ENCODE measurements around the gene PDXP. TPM values are rescaled to one million over a fixed set of nuclear protein-coding genes. Genes with fewer than 3 reads are reported as not detected.

PDXP gene
- total and polyA plus RNA-seq, 4 donors: 23.4 to 42.2 (median 28.5) TPM

- peaks cover 4 to 44% (median 25%) of the 10 kb centered on the region in 4 donors for H3K4me1 ChIP-seq (ENCODE audit: control insufficient read depth in 4 of 4, insufficient read depth in 4 of 4, low read length in 3 of 4)
- peak overlapping the region in 1 of 2 donors; percentile 33 for H3K27ac ChIP-seq (ENCODE audit: low read depth in 1 of 2, low read length in 2 of 2)
- peaks cover 0 to 8% (median 1%) of the 10 kb centered on the region in 4 donors for H3K36me3 ChIP-seq (ENCODE audit: control insufficient read depth in 4 of 4, insufficient read depth in 3 of 4, low read depth in 1 of 4, low read length in 3 of 4)
- DNase-seq (ENCODE audit: low spot score): no peak
- peak overlapping the region in 1 of 2 donors; percentile 94 for H3K9ac ChIP-seq (ENCODE audit: low read depth in 1 of 2, low read length in 2 of 2)
- TF ChIP-seq RAD21 (IDR thresholded peaks at IDR 0.05) (no peak), GABPA (IDR thresholded peaks at IDR 0.05 in 1 of 2, conservative IDR thresholded peaks at IDR 0.05 in 1 of 2) (no peak), YY1 (IDR thresholded peaks at IDR 0.05) (no peak), REST (IDR thresholded peaks at IDR 0.05) (no peak), FOXA1 (IDR thresholded peaks at IDR 0.05) (no peak), MAX (IDR thresholded peaks at IDR 0.05) (no peak), FOXA2 (IDR thresholded peaks at IDR 0.05) (no peak), JUND (IDR thresholded peaks at IDR 0.05) (no peak), EGR1 (IDR thresholded peaks at IDR 0.05; ENCODE audit: low read depth in 2 of 2) (no peak), SP1 (IDR thresholded peaks at IDR 0.05) (no peak), TAF1 (conservative IDR thresholded peaks at IDR 0.05) (no peak)
- H3K27me3 ChIP-seq (ENCODE audit: control insufficient read depth in 4 of 4, insufficient read depth in 4 of 4, low read length in 3 of 4): no peaks in the 10 kb centered on the region
- no peak overlapping the region for H3K4me3 ChIP-seq (ENCODE audit: low read depth in 1 of 3, low read length in 3 of 3)
- 84% methylated on average over 15 of the region's 15 CpGs for WGBS
- H3K9me3 ChIP-seq (ENCODE audit: control insufficient read depth in 4 of 4, low read length in 3 of 4): no peaks in the 10 kb centered on the region
Measured at GRCh38 chr22:37610480-37611129, 47.9 kb upstream of the PDXP start.

- H3K27ac ChIP-seq (ENCODE audit: low read depth in 1 of 2, low read length in 2 of 2): peak overlapping the region in 1 of 2 donors; percentile 33
- no peaks in the 10 kb centered on the region for H3K27me3 ChIP-seq (ENCODE audit: control insufficient read depth in 4 of 4, insufficient read depth in 4 of 4, low read length in 3 of 4)
- no peaks in the 10 kb centered on the region for H3K9me3 ChIP-seq (ENCODE audit: control insufficient read depth in 4 of 4, low read length in 3 of 4)
- H3K9ac ChIP-seq (ENCODE audit: low read depth in 1 of 2, low read length in 2 of 2): no peak overlapping the region
- 80% methylated on average over 6 of the region's 6 CpGs for WGBS
- no peak for TF ChIP-seq ATF3 (IDR thresholded peaks at IDR 0.05)
- TF ChIP-seq RAD21 (IDR thresholded peaks at IDR 0.05): no peak
- TF ChIP-seq MAX (IDR thresholded peaks at IDR 0.05): no peak
- no peak for TF ChIP-seq HNF4A (conservative IDR thresholded peaks at IDR 0.05)
- no peak for DNase-seq (ENCODE audit: low spot score)
- peaks cover 0 to 11% (median 3%) of the 10 kb centered on the region in 4 donors for H3K36me3 ChIP-seq (ENCODE audit: control insufficient read depth in 4 of 4, insufficient read depth in 3 of 4, low read depth in 1 of 4, low read length in 3 of 4)
- peaks cover 4 to 44% (median 25%) of the 10 kb centered on the region in 4 donors for H3K4me1 ChIP-seq (ENCODE audit: control insufficient read depth in 4 of 4, insufficient read depth in 4 of 4, low read length in 3 of 4)
- no peak overlapping the region for H3K4me3 ChIP-seq (ENCODE audit: low read depth in 1 of 3, low read length in 3 of 3)
Measured at GRCh38 chr22:37611207-37611606, 47.3 kb upstream of the PDXP start.

Measured in liver (tissue), 9 donors.